ENCODE results near the gene FLII.

- TF ChIP-seq CTCF (IDR thresholded peaks at IDR 0.05) (no peak), POLR2A (IDR thresholded peaks at IDR 0.05) (no peak)
These were observed 18.5 kb upstream of the FLII start for GRCh38 chr17:18277076-18277475.
